HCEC 1CT (cell line): ENCODE data around the gene TANGO2.

Experiments used
- DNase-seq: peaks from one replicate; pipeline ENCODE4 v3.0.0-alpha.2; 2017

Gene TANGO2

DNA sequence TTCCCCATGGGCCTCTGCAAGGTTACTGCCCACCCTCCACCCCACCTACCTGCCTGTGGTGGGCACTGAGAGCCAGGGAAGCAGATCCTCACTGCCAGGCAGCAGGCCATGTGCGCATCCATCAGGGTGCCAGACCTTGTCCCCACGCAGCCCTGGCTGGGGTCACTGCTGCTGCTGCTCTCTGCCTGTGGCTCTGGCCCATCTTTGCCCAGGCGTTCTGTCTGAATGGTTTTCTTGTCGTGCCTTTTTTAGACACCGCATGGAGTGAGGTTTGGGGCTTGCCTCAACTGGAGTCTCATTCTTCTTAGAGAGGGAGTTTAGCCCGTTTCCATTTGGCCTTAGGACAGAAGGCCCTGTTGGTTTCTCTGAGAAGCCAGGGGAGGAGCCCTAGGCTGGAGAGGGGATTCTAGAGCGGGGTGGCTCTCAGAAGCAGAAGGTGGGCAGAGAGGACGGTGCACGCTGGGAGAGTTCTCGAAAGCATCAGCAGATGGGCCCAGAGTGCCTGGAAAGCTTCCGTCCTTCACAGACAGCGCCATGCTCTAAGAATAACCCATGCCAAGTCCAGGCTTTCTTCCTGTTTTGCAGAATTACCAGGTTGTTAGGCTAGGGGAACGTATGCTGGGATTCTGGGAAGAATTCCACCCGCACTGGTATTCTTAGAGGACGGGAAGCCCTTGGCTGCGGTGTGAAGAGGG, 8.1 kb downstream of the TANGO2 start:
- no peak for DNase-seq

DNA sequence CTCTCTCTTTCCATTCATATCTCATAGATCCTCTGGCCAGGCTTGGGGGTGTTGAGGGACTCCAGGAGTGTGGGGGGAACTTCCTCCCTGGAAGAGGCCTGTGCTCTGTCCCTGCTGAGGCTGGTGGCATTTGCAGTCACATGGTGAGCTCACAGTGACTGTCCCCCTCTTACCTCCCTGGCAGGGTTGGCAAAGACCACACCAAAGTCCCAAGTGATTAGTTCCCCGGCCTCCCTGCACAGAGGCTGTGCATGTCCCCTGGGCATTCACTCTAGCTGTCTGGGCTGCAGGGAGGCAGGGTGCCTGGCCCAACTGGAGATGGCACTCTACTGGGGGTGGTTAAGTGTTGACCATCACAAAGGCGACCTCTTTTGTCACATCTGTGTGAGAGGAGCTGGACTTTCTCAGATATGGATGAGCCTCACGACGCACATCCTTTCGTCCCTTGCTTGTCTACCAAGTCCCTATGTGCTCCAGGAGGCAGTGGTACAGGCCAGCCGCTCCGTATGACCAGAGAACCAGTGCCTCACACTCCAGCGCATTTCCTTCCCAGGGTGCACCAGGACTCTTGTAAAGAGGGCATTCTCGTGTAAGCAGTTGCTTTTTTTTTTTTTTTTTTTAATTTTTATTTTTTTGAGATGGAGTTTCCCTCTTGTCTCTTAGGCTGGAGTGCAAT, 8.8 kb downstream of the TANGO2 start:
- DNase-seq, result no peak

DNA sequence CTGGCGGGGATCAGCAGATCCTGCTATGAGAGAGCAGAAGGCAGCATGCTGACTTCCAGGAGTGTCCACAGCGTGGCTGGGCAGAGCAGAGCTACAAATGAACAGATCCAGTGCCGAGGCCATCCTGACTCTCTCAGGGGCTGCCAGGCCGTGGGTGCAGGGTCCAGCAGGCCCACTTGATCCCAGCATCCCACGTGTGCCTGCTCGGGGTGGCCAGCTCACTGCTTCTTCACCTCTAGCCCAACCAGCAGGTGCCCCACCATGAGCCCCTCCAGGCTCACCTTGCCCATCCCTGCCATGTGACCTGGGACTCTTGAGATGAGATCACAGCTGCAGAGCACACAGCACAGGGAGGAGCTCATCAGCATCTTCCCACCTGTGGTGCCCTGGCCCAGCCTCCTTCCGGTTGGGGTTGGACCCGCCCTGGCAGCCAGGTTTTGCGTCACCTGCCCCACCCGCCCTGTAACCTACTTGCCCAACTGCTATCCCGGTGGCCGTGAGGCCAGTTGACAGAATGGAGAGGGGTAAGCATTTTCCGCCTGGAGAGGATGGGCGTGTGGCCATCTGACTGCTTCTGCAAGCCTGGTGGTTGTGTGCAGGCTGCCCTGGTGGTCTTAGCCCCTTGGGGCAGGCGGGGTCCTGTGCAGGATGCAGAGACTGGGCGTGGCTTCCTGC, 11.0 kb downstream of the TANGO2 start:
- DNase-seq, result no peak

DNA sequence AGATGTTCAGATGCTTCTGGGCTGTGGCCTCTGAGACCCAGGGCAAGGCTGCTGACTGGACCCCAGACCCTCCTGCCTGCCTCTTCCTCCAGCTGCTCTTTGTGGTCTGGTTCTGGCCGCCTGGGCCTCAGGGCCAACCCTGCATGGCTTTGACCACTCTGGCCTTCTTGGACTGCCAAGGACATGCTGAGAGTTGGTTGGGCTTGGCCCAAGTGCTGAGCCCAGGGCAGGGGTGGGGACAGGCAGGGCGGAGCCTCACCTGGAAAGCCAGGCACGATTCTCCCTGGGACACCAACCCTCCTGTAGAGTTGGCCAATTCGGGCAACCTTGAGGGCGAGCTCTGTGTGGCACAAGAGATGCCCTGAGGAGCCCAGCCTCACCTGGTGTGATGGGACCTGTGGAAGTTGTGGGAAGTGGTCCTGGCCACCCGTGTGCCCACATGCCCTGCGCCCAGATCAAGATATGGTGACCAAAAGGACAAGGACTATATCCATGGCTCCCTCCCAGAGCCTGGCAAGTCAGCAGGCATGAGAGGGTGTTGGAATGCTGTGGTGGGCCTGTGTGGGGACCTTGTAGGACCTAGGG, 11.6 kb downstream of the TANGO2 start:
- DNase-seq, result no peak

DNA sequence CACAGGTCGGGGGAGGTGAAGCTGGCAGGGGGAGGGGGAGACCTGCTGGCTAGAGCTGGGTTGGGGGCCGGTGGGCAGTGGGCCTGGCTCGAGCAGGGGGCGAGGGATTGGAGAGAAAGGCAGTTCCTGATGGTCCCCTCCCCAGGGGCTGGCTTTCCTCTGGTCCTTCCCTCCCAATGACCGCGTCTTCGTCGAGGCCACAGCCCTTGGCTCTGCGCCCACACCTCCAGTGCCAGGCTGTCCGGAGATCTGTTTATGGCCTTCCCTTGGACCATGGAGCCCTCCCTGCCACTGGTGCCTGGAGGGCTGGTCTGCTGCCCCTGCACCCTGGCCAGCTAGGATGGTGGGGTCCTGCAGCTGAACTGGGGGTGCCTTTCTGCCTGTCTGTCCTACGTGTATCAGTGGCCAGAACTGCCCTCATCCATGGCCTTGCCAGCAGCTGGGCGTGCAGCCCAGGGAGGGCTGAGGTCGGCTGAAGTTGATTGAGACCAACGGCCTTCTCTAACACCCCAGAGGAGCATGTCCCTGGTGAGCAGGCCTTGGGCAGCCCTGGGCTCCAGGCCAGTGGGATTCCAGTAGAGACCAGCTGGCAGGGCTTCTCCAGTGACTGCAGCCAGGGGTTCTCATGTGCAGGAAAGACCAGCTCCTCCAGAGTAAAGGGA, 12.3 kb downstream of the TANGO2 start:
- DNase-seq, result no peak

DNA sequence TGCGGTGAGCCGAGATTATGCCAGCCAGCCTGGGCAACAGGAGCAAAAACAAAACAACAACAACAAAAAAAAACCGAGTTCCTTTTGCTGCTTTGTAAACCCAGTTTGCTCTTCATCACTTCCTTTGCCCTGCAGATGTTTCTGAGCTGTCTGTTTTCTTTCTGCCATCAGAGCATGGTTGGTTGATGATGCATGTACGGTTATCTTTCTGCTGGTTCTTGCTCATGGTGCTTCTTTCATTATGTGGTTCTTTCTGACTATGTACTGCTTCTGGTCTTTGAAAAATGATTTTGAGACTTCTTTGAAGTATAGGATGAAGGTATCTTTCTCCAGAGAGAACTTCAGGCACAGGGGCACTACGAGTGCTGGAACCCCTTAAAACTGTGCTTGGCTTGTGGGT, 13.2 kb downstream of the TANGO2 start:
- no peak for DNase-seq

DNA sequence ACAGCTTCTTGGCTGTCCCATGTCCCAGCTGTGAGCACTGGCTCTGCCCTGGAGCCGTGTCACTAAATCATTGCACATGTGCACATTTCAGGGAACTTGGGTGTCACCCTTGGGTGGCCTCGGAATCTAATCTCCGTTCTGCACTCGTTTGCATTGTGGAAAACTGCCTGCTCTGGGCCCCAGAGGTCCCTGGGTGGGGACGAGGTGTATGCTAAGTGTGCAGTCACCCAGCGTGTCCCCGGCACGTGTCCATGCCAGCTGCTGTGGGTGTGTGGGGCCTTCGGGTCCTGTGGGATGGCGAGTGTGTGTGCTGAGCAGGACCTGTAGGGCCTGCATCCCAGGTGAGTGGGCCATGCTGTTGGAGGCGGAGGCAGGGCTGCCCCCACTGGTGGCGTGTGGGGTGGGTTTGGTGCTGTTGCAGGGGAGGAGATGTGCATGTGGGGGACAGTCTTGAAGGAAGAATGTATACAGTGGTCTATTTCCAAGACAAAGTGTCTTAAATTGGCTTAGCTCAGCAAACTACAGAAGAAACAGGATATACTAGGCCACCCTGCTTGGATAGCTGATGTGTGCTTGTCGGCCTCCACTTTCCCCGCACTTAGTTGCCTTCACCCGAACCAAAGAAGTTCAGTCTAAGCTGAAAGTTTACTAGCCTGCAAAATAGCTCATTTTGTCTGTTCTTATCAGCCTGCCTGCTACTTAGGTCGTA, 14.6 kb downstream of the TANGO2 start:
- DNase-seq, result no peak

DNA sequence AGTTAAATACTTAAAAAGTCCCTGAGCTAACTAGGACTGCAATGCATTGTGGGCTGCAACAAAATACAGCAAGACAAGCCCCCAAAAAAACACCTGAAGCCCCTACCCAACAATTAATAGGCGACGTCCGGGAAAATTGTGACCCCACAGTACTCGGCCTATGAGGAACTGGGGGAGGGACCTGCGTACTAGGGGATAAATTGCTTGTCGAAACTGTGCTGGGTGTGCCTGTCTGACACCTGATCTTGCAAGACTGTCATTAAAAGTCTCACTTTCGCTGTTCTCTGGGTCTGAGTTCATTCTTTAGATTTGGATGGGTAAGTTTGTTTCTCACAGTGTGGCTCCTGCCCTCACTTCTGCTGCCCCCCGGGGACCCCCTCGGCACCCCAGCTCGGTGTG, 15.2 kb downstream of the TANGO2 start:
- DNase-seq, result no peak

DNA sequence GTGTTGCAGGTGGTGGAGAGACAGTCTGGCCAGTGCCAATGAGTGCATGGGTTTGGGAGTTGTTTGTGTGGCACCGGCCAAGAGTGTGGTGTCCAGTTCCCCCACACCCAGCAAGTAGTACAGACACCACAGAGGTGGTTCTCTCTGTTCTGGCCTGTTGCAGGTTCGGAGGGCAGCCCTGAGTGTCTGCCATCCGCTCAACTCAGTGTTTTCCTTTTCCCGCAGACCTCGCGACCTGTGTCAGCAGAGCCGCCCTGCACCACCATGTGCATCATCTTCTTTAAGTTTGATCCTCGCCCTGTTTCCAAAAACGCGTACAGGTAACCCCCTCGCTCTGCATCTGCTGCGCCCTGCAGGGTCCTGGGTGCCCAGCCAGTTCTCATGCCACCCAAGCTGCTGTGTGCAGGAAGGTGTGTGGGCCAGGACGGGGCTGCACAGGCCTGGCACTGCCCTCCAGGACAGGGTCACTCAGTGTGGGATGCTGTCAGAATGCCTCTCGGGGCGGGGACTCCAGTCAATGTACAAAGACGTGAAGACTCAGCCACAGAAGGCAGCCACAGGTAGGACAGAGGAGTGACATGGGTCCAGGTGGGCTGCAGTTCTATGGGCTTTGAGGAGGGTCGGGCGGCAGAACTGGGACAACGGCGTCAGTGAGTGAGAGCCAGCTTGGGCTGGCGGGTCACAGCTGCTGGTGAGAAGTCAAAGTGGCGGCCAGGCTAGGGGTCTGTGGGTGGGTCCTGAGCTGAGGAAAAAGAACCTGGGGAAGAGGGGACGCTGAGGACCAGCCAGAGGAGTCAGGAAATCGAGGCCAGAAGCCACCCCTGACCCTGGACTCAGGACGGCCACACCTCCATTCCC, 15.9 kb downstream of the TANGO2 start:
- no peak for DNase-seq

DNA sequence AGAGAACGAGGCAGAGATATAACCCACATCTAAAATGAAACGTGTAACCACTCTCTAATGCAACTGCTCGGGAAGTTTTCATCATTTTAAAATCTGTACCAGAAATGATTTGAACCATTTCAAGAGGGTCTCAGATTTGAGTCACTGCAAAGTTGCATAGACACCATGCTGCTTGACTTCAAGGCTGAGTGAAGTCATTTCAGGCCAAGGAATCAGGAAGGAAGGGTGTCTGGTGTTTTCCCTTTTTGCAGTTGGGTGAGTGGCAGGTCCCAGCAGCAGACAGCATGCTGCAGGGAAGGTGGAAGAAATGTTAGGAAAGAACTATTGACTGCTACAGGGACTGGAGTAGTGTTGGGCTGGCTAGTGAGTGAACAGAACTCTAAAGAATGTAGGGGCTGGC, 16.5 kb downstream of the TANGO2 start:
- no peak for DNase-seq

DNA sequence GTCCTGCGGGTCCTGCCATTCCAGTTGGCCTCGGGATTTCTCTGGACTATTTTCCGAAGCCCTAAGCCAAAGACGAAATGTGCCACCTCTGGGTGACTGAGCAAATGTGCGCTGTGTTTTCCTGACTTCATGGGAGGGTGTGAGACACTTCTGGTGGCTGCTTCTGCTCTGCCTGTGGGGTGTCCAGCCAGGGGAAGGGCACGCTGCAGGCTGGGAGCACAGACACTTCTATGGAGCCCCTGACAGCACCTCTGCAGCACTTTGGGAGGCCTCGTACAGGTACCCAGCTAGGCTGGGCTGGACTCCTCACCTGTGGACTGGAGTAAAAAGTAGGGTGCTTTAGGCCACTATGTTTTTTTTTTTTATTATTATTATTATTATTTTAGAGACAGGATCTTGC, 17.7 kb downstream of the TANGO2 start:
- DNase-seq, result no peak

DNA sequence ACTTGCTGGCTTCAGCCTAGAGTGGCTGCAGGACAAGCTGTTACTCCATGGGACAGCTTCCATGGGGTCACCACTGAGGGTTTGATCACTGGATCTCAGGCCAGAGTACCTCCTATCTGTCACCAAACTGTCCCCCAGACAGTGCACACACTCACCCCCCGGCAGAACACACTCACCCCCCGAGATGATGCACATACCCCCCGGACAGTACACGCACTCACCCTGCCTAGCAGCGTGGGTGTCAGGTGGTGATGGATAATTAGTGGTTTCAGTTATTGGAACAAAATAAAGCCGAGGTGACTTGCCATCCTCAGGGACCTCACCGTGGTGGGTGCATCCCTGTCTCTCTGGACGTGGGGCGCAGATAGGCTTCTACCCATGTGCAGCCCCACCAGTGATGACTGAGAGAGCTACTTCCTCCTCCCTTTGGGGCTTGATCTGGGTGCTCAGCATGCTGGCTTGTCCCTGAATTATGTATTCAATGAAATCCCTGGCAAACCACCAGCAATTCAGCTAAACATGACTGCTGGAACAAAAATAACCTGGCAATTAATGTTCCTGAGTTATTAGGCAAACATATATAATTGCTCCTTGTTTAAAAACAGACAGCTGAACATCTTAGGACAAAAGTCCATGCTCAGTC, 18.9 kb downstream of the TANGO2 start:
- no peak for DNase-seq

DNA sequence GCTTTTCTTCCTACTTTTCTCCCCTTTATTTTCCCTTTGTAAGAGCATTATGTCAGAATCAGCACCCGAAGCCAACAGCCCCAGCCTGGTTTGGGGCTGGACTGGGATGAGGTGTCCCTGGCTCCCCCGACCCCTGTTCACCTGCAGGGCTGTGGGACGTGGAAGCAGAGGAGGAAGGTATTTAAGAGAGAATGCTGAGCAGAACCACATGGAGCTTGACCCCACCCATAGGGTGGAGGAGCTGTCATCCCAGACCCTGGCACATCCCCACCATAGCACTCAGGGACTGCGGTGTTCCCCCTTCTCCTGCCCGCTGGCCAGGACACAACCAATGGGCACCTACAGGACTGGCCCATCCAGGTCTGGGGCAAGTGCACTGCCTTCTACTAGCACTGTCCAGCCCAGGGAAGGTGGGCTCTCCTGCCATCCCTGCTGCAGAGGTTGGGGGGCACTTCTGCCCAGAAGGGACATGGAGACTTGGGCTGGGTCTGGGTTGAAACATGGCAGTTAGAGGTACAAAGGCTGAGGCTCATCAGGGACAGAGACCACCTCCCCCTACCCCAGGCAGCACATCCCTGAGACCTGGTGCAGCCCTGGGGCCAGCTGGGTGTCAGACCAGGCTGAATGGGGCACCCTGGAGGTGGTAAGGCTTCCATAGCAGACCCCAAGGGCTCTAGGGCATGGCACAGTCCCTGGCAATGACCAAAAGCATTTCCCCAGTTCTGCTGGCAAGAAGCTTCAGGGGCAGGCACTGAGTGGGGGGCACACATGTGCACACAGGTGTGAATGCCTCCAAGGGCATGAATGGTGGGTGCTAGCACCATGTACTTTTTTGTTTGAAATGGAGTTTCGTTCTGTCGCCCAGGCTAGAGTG, 19.7 kb downstream of the TANGO2 start:
- DNase-seq, result no peak

DNA sequence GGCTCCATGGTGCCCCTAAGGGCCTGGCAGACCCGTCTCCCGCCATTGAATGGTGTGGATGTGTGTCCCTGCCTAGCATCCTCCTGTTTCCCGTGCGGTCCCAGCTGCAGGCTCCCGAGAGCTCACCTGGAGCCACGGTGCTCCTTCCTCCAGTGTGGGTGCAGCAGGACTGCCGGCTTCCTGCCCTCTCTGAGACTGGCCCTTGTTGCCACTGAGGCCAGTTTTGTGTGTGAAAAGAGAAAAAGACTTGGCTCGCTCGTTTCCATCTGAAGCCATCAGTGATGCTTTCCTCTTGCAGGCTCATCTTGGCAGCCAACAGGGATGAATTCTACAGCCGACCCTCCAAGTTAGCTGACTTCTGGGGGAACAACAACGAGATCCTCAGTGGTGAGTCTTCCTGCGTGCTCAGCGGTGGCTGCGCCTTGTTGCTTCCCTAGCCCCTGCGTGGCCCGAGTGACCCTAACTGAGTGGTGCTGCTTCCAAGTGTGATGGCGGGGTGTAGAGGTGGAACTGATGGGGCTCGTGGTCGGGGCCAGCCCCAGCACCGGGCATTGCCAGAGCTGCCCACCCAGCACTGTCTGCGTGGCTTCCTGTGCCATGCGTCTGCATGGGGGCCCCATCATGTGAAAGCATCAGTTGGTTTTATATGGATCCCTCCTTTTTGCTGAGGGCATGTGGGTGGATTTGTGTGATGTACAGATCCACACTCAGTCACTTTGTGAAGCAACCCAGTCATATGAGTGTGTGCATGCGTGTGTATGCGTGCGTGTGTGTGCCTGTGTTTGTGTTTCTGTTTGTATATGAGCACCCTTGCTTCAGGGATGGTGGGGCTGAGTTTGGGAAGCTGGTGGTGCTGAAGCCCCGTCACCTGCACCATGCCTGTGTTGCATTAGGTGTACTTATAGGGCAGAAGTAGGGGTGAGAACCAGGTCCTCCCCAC, 22.4 kb downstream of the TANGO2 start:
- DNase-seq, result no peak

DNA sequence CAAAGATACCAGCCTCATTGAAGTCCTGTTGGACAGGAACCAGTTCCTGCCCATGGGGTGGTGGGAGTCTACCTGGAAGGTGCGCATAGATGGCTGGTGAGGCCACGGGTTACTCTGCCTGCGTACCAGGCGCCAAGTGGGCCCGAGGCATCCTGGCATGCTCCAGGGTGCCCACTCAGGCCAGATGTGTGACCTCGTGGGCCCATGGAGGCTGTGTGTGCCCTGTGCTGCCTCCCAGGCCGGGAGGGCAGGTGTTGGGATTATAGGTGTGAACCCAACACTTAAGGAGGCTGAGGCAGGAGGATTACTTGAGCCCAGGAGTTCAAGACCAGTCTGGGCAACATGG, 23.1 kb downstream of the TANGO2 start:
- DNase-seq, result no peak

DNA sequence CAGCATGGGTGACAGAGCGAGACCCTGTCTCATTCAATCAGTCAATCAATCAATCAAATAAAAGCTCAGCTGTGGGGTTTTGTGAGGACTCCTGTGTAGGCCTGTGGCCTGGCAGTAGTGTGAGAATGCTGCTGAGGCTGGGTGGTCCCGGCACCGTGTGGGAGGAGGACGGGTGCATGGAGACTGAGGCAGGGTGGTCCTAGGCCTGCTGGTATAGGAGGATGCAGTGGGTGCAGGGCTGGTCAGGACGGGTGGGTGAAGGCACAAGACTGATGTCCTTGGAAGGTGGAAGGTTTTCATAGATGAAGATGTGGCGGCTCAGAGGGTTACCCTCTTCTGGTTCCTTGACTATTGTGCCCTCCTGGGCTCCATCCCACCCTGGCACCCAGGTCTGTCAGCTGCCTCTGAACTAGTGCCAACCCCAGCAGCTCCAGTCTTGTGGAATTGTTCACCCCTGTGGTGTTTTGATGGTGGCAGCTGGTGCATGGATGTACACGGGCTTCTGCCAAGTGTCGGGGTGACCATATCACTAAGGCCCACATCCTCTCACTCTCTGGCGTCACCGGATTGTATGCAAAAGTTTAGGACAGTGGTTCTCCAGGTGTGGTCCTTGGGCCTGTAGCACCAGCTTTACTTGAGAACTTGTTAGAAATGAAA, 23.7 kb downstream of the TANGO2 start:
- no peak for DNase-seq

DNA sequence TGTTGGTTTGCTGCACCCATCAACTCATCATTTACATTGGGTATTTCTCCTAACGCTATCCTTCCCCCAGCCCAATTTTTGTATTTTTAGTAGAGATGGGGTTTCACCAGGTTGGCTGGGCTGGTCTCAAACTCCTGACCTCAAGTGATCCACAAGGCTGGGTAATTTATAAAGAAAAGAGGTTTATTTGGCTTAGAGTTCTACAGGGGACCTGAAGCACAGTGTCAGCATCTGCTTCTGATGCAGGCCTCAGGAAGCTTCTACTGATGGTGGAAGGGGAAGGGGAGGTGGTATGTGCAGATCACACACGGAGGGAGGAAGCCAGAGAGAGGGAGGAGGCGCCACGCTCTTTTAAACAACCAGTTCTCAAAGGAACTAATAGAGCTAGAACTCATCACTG, 25.8 kb downstream of the TANGO2 start:
- DNase-seq, result no peak

DNA sequence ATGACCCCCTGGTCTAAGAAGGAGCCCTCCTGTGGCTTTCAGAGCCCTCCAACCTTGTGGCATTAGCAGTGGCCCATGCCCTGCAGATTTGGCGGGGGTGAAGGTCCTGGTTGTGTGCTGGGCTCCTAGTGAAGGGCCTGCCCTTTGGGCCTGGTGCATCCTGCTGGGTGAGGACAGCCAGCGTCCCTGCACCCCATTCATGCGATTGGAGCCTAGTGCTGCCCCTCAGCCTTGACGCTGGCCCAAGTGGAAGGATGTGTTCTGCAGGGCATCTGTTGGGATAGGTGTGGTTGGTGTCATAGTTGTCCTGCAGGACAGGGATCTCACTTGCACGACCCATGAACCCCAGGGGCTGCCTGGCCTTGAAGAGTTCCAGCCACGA, 31.0 kb downstream of the TANGO2 start:
- DNase-seq, result no peak
